HEK293 (cell line): Measurements from ENCODE around the gene METTL16.

ENCODE experiments used
- CTCF ChIA-PET: fragments of 350-600 bp; formaldehyde crosslinking; extraction: SDS; loops from one replicate; lab custom pipeline; 2021; ENCODE audit warnings: antibody characterized with exemption; lab: Yijun Ruan, JAX
- POLR2A ChIA-PET: fragments of 300-600 bp; formaldehyde crosslinking; extraction: SDS; loops from one replicate; lab custom pipeline; 2020; ENCODE audit warnings: antibody characterized with exemption, inconsistent platforms; lab: Yijun Ruan, JAX
- H3K27ac ChIP-seq: fragments of 200-500 bp; sonication (Bioruptor generic); 2 replicates; pipeline ENCODE4 v1.5.1; 2014; ENCODE audit warnings: low read depth, low read length, control low read depth, inconsistent platforms; ENCODE audit errors: extremely low read depth
- H3K36me3 ChIP-seq, 2 experiments: fragments of 200-500 bp in 1 of 2; sonication (Bioruptor generic) in 1 of 2; 1 replicate in 1 of 2; 2 replicates in 1 of 2; pipeline ENCODE4 v1.5.1; 2014 to 2017; ENCODE audit warnings: inconsistent platforms in 2 of 2, low read length in 2 of 2; ENCODE audit not compliant: control insufficient read depth in 2 of 2, insufficient read depth in 1 of 2
- H3K4me1 ChIP-seq: fragments of 200-500 bp; sonication (Bioruptor generic); 2 replicates; pipeline ENCODE4 v1.5.1; 2014; ENCODE audit warnings: mild to moderate bottlenecking, low read length, inconsistent platforms; ENCODE audit not compliant: control insufficient read depth, insufficient read depth
- H3K4me3 ChIP-seq: 2 replicates; pipeline ENCODE4 v1.5.1; 2011; ENCODE audit warnings: low read depth, mild to moderate bottlenecking, control low read depth, low read length, moderate library complexity
- H3K9me3 ChIP-seq: fragments of 200-500 bp; sonication (Bioruptor generic); 2 replicates; pipeline ENCODE4 v1.5.1; 2014; ENCODE audit warnings: low read depth, low read length, inconsistent platforms; ENCODE audit not compliant: control insufficient read depth, insufficient read depth
- EGR2 ChIP-seq: fragments of 450-650 bp; formaldehyde crosslinking; IDR thresholded peaks from 2 replicates; pipeline ENCODE4 v1.5.1; 2016; ENCODE audit warnings: low read depth, missing biosample characterization, missing genetic modification characterization
- GLI4 ChIP-seq: fragments of 450-650 bp; formaldehyde crosslinking; IDR thresholded peaks from 2 replicates; pipeline ENCODE4 v1.5.1; 2016; ENCODE audit warnings: missing biosample characterization, missing genetic modification characterization
- KLF7 ChIP-seq: fragments of 450-650 bp; formaldehyde crosslinking; IDR thresholded peaks from 2 replicates; pipeline ENCODE4 v1.5.1; 2016; ENCODE audit warnings: missing biosample characterization, missing genetic modification characterization, borderline replicate concordance
- KLF8 ChIP-seq: fragments of 450-650 bp; formaldehyde crosslinking; IDR thresholded peaks from 2 replicates; pipeline ENCODE4 v1.5.1; 2016; ENCODE audit warnings: missing biosample characterization, missing genetic modification characterization
- PRDM1 ChIP-seq: fragments of 450-650 bp; formaldehyde crosslinking; IDR thresholded peaks from 2 replicates; pipeline ENCODE4; 2016; ENCODE audit warnings: missing biosample characterization, missing genetic modification characterization
- REPIN1 ChIP-seq: fragments of 450-650 bp; formaldehyde crosslinking; IDR thresholded peaks from 2 replicates; pipeline ENCODE4 v1.5.1; 2017; ENCODE audit warnings: missing biosample characterization, missing genetic modification characterization, low read depth
- SP3 ChIP-seq: fragments of 450-650 bp; formaldehyde crosslinking; IDR thresholded peaks from 2 replicates; pipeline ENCODE4 v1.5.1; 2016; ENCODE audit warnings: missing biosample characterization, missing genetic modification characterization
- ZFHX2 ChIP-seq: fragments of 450-650 bp; formaldehyde crosslinking; conservative IDR thresholded peaks from 2 replicates; pipeline ENCODE4 v1.5.1; 2016; ENCODE audit warnings: missing biosample characterization, missing genetic modification characterization
- ZNF112 ChIP-seq: fragments of 450-650 bp; formaldehyde crosslinking; IDR thresholded peaks from 2 replicates; pipeline ENCODE4 v1.5.0; 2017; ENCODE audit warnings: missing biosample characterization, missing genetic modification characterization
- ZNF16 ChIP-seq: fragments of 450-650 bp; formaldehyde crosslinking; IDR thresholded peaks from 2 replicates; pipeline ENCODE4 v1.5.1; 2016; ENCODE audit warnings: low read depth, missing biosample characterization, missing genetic modification characterization
- ZNF169 ChIP-seq: fragments of 450-650 bp; formaldehyde crosslinking; IDR thresholded peaks from 2 replicates; pipeline ENCODE4 v1.5.1; 2016; ENCODE audit warnings: missing biosample characterization, missing genetic modification characterization
- ZNF302 ChIP-seq: fragments of 450-650 bp; formaldehyde crosslinking; IDR thresholded peaks from 2 replicates; pipeline ENCODE4 v1.5.1; 2016; ENCODE audit warnings: missing biosample characterization, missing genetic modification characterization, low read depth
- ZNF529 ChIP-seq: fragments of 450-650 bp; formaldehyde crosslinking; IDR thresholded peaks from 2 replicates; pipeline ENCODE4 v1.5.1; 2017; ENCODE audit warnings: missing genetic modification characterization, missing biosample characterization; ENCODE audit not compliant: insufficient replicate concordance
- ZNF555 ChIP-seq: fragments of 450-650 bp; formaldehyde crosslinking; conservative IDR thresholded peaks from 2 replicates; pipeline ENCODE4 v1.5.1; 2017; ENCODE audit warnings: missing biosample characterization, mild to moderate bottlenecking, missing genetic modification characterization, inconsistent platforms
- ZNF558 ChIP-seq: fragments of 450-650 bp; formaldehyde crosslinking; IDR thresholded peaks from 2 replicates; pipeline ENCODE4 v1.5.1; 2016; ENCODE audit warnings: missing biosample characterization, missing genetic modification characterization
- ZNF621 ChIP-seq: fragments of 450-650 bp; formaldehyde crosslinking; IDR thresholded peaks from 2 replicates; pipeline ENCODE4 v1.5.1; 2017; ENCODE audit warnings: missing biosample characterization, missing genetic modification characterization
- ZNF629 ChIP-seq: fragments of 450-650 bp; formaldehyde crosslinking; IDR thresholded peaks from 2 replicates; pipeline ENCODE4 v1.5.1; 2017; ENCODE audit warnings: missing biosample characterization, missing genetic modification characterization
- ZNF670 ChIP-seq: fragments of 450-650 bp; formaldehyde crosslinking; IDR thresholded peaks from 2 replicates; pipeline ENCODE4 v1.5.1; 2016; ENCODE audit warnings: missing biosample characterization, missing genetic modification characterization, low read depth
- ZNF792 ChIP-seq: fragments of 450-650 bp; formaldehyde crosslinking; IDR thresholded peaks from 2 replicates; pipeline ENCODE4 v1.5.1; 2016; ENCODE audit warnings: missing biosample characterization, missing genetic modification characterization
- ZSCAN30 ChIP-seq: fragments of 450-650 bp; IDR thresholded peaks from 2 replicates; pipeline ENCODE4 v1.5.1; 2018; ENCODE audit warnings: missing biosample characterization, mild to moderate bottlenecking, missing genetic modification characterization, moderate library complexity
- TF ChIP-seq, protein P1 (sequence below): fragments of 450-650 bp; formaldehyde crosslinking; IDR thresholded peaks from 2 replicates; pipeline ENCODE4 v1.5.1; 2016; ENCODE audit warnings: missing biosample characterization, missing genetic modification characterization
- TF ChIP-seq, protein P2 (sequence below): fragments of 450-650 bp; formaldehyde crosslinking; IDR thresholded peaks from 2 replicates; pipeline ENCODE4 v1.5.1; 2016; ENCODE audit warnings: missing biosample characterization, missing genetic modification characterization, borderline replicate concordance
- TF ChIP-seq, protein P3 (sequence below): IDR thresholded peaks from 2 replicates; pipeline ENCODE4 v1.6.1; 2011; ENCODE audit warnings: mild to moderate bottlenecking, low read depth, low read length, borderline replicate concordance

Gene METTL16

DNA sequence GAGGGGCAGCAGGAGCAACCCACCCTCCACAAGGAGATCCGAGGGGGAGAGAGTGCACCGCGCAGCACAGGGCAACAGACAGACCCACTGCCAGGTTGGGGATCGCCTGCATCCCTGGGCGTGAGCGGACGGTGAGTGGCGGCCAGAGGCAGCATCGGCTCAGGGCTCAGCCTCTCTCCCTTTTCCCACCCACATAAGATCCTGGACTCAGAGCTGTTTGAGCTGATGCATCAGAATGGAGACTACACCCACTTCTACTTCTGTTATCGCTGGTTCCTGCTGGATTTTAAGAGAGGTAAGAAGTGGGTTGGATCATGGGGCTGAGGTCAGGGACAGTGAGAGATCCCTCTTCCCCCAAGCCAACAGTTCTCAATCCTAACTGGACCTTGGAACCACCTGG is 134.0 kb downstream of the METTL16 start (continued):
- TF ChIP-seq, protein P1, sequence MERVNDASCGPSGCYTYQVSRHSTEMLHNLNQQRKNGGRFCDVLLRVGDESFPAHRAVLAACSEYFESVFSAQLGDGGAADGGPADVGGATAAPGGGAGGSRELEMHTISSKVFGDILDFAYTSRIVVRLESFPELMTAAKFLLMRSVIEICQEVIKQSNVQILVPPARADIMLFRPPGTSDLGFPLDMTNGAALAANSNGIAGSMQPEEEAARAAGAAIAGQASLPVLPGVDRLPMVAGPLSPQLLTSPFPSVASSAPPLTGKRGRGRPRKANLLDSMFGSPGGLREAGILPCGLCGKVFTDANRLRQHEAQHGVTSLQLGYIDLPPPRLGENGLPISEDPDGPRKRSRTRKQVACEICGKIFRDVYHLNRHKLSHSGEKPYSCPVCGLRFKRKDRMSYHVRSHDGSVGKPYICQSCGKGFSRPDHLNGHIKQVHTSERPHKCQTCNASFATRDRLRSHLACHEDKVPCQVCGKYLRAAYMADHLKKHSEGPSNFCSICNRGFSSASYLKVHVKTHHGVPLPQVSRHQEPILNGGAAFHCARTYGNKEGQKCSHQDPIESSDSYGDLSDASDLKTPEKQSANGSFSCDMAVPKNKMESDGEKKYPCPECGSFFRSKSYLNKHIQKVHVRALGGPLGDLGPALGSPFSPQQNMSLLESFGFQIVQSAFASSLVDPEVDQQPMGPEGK = no peak
- TF ChIP-seq, protein P2, sequence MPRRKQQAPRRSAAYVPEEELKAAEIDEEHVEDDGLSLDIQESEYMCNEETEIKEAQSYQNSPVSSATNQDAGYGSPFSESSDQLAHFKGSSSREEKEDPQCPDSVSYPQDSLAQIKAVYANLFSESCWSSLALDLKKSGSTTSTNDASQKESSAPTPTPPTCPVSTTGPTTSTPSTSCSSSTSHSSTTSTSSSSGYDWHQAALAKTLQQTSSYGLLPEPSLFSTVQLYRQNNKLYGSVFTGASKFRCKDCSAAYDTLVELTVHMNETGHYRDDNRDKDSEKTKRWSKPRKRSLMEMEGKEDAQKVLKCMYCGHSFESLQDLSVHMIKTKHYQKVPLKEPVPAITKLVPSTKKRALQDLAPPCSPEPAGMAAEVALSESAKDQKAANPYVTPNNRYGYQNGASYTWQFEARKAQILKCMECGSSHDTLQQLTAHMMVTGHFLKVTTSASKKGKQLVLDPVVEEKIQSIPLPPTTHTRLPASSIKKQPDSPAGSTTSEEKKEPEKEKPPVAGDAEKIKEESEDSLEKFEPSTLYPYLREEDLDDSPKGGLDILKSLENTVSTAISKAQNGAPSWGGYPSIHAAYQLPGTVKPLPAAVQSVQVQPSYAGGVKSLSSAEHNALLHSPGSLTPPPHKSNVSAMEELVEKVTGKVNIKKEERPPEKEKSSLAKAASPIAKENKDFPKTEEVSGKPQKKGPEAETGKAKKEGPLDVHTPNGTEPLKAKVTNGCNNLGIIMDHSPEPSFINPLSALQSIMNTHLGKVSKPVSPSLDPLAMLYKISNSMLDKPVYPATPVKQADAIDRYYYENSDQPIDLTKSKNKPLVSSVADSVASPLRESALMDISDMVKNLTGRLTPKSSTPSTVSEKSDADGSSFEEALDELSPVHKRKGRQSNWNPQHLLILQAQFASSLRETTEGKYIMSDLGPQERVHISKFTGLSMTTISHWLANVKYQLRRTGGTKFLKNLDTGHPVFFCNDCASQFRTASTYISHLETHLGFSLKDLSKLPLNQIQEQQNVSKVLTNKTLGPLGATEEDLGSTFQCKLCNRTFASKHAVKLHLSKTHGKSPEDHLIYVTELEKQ (tag by site-specific recombination) = no peak
- TF ChIP-seq ZNF529 (tag by site-specific recombination) (no peak), ZSCAN30 (tag by site-specific recombination) (no peak), ZNF629 (tag by site-specific recombination) (no peak), EGR2 (tag by site-specific recombination) (peak; percentile 63; the same call in 1 of the 2 replicates)

DNA sequence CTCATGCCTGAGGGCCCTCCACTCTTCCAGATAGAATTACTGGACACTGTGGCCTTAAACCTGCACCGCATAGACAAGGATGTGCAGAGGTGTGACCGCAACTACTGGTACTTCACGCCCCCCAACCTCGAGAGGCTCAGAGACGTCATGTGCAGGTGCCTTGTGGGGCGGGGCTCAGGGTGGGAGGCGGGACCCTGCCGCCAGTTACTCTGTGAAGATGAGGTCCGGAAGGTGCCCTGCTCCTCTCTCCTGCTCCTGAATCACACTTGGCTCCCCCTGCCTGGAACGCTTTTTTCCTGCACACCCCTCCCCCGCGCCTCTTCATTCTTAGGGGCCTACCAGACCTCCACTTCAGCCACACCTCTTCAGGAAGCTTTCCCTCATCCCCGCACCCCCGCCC is 135.6 kb downstream of the METTL16 start:
- POLR2A ChIA-PET = no interaction called here
- Histone ChIP-seq H3K4me1 (no peaks in the 10 kb centered on the region), H3K9me3 (no peaks in the 10 kb centered on the region)
- no peak for TF ChIP-seq SP3 (tag by site-specific recombination)
- TF ChIP-seq, protein P3, sequence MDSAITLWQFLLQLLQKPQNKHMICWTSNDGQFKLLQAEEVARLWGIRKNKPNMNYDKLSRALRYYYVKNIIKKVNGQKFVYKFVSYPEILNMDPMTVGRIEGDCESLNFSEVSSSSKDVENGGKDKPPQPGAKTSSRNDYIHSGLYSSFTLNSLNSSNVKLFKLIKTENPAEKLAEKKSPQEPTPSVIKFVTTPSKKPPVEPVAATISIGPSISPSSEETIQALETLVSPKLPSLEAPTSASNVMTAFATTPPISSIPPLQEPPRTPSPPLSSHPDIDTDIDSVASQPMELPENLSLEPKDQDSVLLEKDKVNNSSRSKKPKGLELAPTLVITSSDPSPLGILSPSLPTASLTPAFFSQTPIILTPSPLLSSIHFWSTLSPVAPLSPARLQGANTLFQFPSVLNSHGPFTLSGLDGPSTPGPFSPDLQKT = no peak
- TF ChIP-seq ZNF621 (tag by site-specific recombination) = no peak
- no peak for TF ChIP-seq ZNF558 (tag by site-specific recombination)
- no peak for TF ChIP-seq ZFHX2
- no peak for TF ChIP-seq ZNF169 (tag by site-specific recombination)
- TF ChIP-seq KLF8 (tag by site-specific recombination) = no peak
- no peak for TF ChIP-seq EGR2 (tag by site-specific recombination)
- TF ChIP-seq ZNF670 = no peak
- no peak for TF ChIP-seq ZNF302 (tag by site-specific recombination)
- TF ChIP-seq ZNF16 (tag by site-specific recombination) = no peak
- TF ChIP-seq ZNF112 (tag by site-specific recombination) = no peak
- no peak for TF ChIP-seq PRDM1 (tag by site-specific recombination)
- TF ChIP-seq ZNF555 = no peak
- TF ChIP-seq ZNF792 (tag by site-specific recombination) = no peak
- TF ChIP-seq GLI4 (tag by site-specific recombination) = no peak
- TF ChIP-seq KLF7 = no peak
- no peak for TF ChIP-seq REPIN1 (tag by site-specific recombination)
- TF ChIP-seq, all 188 proteins: peak for 0
- Histone ChIP-seq H3K36me3 (peaks cover 6 to 79% of the 10 kb centered on the region in 2 experiments), H3K27ac (no peak overlapping the region), H3K4me3 (no peak overlapping the region)
- CTCF ChIA-PET = interaction anchor here (2.4 to 12.5 kb wide), 2 partner anchors 40 to 42 kb away, joined by 15 to 470 read pairs; no protein-coding TSS in a partner anchor
